Chondrocyte (in vitro differentiated cells): Measurements from ENCODE around the gene FRMD4A. TPM values are rescaled to one million over a fixed set of nuclear protein-coding genes. Genes with fewer than 3 reads are reported as not detected.
"Not testable (repeated sequence)": the region's sequence is repeated elsewhere in the genome, so short reads cannot be mapped to it uniquely, and the experiment has no call there.

Source experiments
- DNase-seq: peaks from one replicate; pipeline ENCODE4 v3.0.0; 2021; ENCODE audit warnings: mixed read lengths, low spot score
- H3K27ac Mint-ChIP-seq: one replicate; pipeline ENCODE4 v1.8.0; 2021; ENCODE audit warnings: mild to moderate bottlenecking, moderate library complexity, mixed read lengths; ENCODE audit not compliant: unreplicated experiment
- H3K27me3 Mint-ChIP-seq: 2 replicates; pipeline ENCODE4 v1.8.0; 2021; ENCODE audit warnings: low read depth, mixed read lengths
- H3K36me3 Mint-ChIP-seq: 2 replicates; pipeline ENCODE4 v1.8.0; 2021; ENCODE audit warnings: low read depth, mixed read lengths
- H3K4me1 Mint-ChIP-seq: 2 replicates; pipeline ENCODE4 v1.8.0; 2021; ENCODE audit warnings: low read depth, mild to moderate bottlenecking, mixed read lengths
- H3K4me3 Mint-ChIP-seq: one replicate; pipeline ENCODE4 v1.8.0; 2021; ENCODE audit warnings: mild to moderate bottlenecking, moderate library complexity, mixed read lengths; ENCODE audit not compliant: unreplicated experiment
- H3K9me3 Mint-ChIP-seq: 2 replicates; pipeline ENCODE4 v1.8.0; 2021; ENCODE audit warnings: low read depth, mixed read lengths
- total RNA-seq: library from RNA; stranded (reverse); gene quantifications from 3 replicates; pipeline ENCODE4 v1.2.1, GENCODE V29; 2021
- TF ChIP-seq, protein P1 (sequence below): fragments of 200-600 bp; sonication (generic); IDR thresholded peaks from 2 replicates; pipeline ENCODE4 v1.5.0; 2021; ENCODE audit warnings: antibody characterized with exemption, mild to moderate bottlenecking, moderate library complexity

The FRMD4A gene
- total RNA-seq, 1 donor from 2014 or later, result 129 TPM

DNA sequence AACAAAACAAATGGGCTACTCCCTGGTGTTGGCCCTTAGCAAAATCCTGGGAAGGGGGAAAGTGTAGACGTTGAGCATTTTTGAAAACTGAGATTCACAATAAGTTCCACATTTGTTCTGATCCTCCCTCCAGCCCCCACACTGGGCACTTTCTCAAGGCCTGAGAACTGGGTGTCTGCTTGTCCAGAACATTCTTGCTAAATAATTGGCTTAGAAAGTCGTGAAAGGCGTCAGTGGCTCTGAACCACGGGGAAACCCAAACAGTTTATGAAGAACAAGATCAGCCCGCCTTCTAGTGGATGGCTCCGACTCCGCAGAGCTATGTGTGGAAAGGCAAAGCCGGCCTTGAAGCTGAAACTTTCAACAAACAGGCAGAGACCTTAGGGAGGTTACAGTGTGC, 373.9 kb downstream of the FRMD4A start:
- Mint-ChIP-seq H3K27ac (peak overlapping the region; percentile 86), H3K4me3 (no peak overlapping the region), H3K27me3 (no peaks in the 10 kb centered on the region), H3K9me3 (no peaks in the 10 kb centered on the region), H3K36me3 (peaks cover 5% of the 10 kb centered on the region), H3K4me1 (peaks cover 74% of the 10 kb centered on the region)
- TF ChIP-seq, protein P1, sequence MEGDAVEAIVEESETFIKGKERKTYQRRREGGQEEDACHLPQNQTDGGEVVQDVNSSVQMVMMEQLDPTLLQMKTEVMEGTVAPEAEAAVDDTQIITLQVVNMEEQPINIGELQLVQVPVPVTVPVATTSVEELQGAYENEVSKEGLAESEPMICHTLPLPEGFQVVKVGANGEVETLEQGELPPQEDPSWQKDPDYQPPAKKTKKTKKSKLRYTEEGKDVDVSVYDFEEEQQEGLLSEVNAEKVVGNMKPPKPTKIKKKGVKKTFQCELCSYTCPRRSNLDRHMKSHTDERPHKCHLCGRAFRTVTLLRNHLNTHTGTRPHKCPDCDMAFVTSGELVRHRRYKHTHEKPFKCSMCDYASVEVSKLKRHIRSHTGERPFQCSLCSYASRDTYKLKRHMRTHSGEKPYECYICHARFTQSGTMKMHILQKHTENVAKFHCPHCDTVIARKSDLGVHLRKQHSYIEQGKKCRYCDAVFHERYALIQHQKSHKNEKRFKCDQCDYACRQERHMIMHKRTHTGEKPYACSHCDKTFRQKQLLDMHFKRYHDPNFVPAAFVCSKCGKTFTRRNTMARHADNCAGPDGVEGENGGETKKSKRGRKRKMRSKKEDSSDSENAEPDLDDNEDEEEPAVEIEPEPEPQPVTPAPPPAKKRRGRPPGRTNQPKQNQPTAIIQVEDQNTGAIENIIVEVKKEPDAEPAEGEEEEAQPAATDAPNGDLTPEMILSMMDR, result peak; percentile 42
- DNase-seq, result no peak

GRCh38 chr10:13955409-13956068, 375.2 kb downstream of the FRMD4A start:
- Mint-ChIP-seq H3K27me3 (no peaks in the 10 kb centered on the region), H3K4me3 (no peak overlapping the region), H3K27ac (peak overlapping the region; percentile 41), H3K36me3 (peaks cover 9% of the 10 kb centered on the region), H3K4me1 (peaks cover 70% of the 10 kb centered on the region), H3K9me3 (no peaks in the 10 kb centered on the region)
- TF ChIP-seq, protein P1, result no peak
- no peak for DNase-seq

DNA sequence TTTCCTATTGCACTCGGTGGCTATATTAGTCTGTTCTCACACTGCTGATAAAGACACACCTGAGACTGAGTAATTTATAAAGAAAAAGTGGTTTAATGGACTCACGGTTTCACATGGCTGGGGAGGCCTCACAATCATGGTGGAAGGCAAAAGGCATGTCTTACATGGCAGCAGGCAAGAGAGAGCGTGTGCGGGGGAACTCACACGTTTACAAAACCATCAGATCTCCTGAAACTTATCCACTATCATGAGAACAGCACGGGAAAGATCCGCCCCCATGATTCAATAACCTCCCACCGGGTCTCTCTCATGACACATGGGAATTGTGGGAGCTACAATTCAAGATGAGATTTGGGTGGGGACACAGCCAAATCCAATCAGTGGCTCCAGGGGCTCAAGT, 376.5 kb downstream of the FRMD4A start:
- H3K27me3 Mint-ChIP-seq, DNase-seq, H3K9me3 Mint-ChIP-seq, H3K4me3 Mint-ChIP-seq, H3K36me3 Mint-ChIP-seq: not testable (repeated sequence)
- peak overlapping the region; percentile 58 for H3K27ac Mint-ChIP-seq
- peaks cover 70% of the 10 kb centered on the region for H3K4me1 Mint-ChIP-seq

DNA sequence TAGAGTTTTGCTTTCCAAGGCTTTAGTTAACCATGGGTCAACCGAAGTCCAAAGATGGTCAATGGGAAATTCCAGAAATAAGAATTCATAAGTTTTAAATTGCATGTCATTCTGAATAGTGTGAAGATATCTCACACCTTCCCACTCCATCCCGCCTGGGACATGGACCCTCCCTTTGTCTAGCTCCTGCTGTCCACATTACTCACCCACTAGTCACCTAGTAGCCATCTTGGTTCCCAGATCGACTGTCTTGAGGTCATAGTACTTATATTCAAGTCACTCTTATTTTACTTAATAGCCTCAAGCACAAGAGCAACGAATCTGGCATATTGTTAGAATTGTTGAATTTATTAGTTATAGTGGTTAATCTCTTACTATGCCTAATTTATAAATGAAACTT, 377.4 kb downstream of the FRMD4A start:
- H3K4me3 Mint-ChIP-seq, result no peak overlapping the region
- TF ChIP-seq, protein P1, result no peak
- H3K4me1 Mint-ChIP-seq, result peaks cover 70% of the 10 kb centered on the region
- no peaks in the 10 kb centered on the region for H3K27me3 Mint-ChIP-seq
- DNase-seq, result no peak
- H3K9me3 Mint-ChIP-seq, result no peaks in the 10 kb centered on the region
- peak overlapping the region; percentile 76 for H3K27ac Mint-ChIP-seq
- H3K36me3 Mint-ChIP-seq, result peaks cover 10% of the 10 kb centered on the region

- H3K4me3 Mint-ChIP-seq, result no peak overlapping the region
- no peaks in the 10 kb centered on the region for H3K27me3 Mint-ChIP-seq
- DNase-seq, result no peak
- peaks cover 18% of the 10 kb centered on the region for H3K36me3 Mint-ChIP-seq
- peak overlapping the region; percentile 97 for H3K27ac Mint-ChIP-seq
- peaks cover 72% of the 10 kb centered on the region for H3K4me1 Mint-ChIP-seq
- H3K9me3 Mint-ChIP-seq, result no peaks in the 10 kb centered on the region
- TF ChIP-seq, protein P1, result no peak
Observed at GRCh38 chr10:13950543-13950939, 380.2 kb downstream of the FRMD4A start.
